Calu3 (cell line): ENCODE data around the gene VGLL4. TPM values are rescaled to one million over a fixed set of nuclear protein-coding genes. Genes with fewer than 3 reads are reported as not detected.

ENCODE experiments used
- BruUV-seq: library from RNA; stranded (reverse); fragments of 400-500 nt; replicated peaks from 2 replicates; lab custom pipeline; 2021; lab: Mats Ljungman, UMichigan
- CTCF ChIA-PET: fragments of 300-600 bp; sonication (Branson Sonifier 250); formaldehyde crosslinking; loops from one replicate; lab custom pipeline; 2022; ENCODE audit warnings: antibody characterized with exemption; lab: Charles Lee
- DNase-seq: peaks from one replicate; pipeline ENCODE4 v3.0.0; 2022
- H3K27ac Mint-ChIP-seq: one replicate; pipeline ENCODE4 v1.8.0; 2022; ENCODE audit warnings: mixed read lengths; ENCODE audit not compliant: unreplicated experiment
- H3K27me3 Mint-ChIP-seq: one replicate; pipeline ENCODE4 v1.8.0; 2022; ENCODE audit warnings: mixed read lengths; ENCODE audit not compliant: unreplicated experiment
- H3K36me3 Mint-ChIP-seq: one replicate; pipeline ENCODE4 v1.8.0; 2022; ENCODE audit warnings: mild to moderate bottlenecking, moderate library complexity, mixed read lengths; ENCODE audit not compliant: insufficient read depth, unreplicated experiment
- H3K4me1 Mint-ChIP-seq: one replicate; pipeline ENCODE4 v1.8.0; 2022; ENCODE audit warnings: mild to moderate bottlenecking, low read depth, mixed read lengths; ENCODE audit not compliant: unreplicated experiment
- H3K4me3 Mint-ChIP-seq: one replicate; pipeline ENCODE4 v1.8.0; 2022; ENCODE audit warnings: mild to moderate bottlenecking, low read depth, moderate library complexity, mixed read lengths; ENCODE audit not compliant: unreplicated experiment
- H3K9me3 Mint-ChIP-seq: one replicate; pipeline ENCODE4 v1.8.0; 2022; ENCODE audit warnings: low read depth, mixed read lengths; ENCODE audit not compliant: unreplicated experiment
- intact Hi-C: fragments of 100-400 bp; cut with micrococcal nuclease; formaldehyde crosslinking; loops from one replicate; pipeline ENCODE4 v1.10.0; 2022; ENCODE audit not compliant: unreplicated experiment
- total RNA-seq: library from RNA; stranded (reverse); gene quantifications from 2 replicates; pipeline ENCODE4 v1.2.3, GENCODE V29; 2022
- TF ChIP-seq, protein P1 (sequence below): fragments of 200-600 bp; IDR thresholded peaks from one replicate; pipeline ENCODE4 v1.8.0; 2022; ENCODE audit warnings: antibody characterized with exemption; ENCODE audit not compliant: unreplicated experiment

The VGLL4 gene
- total RNA-seq, 1 experiment from 2014 or later = 51.3 TPM

DNA sequence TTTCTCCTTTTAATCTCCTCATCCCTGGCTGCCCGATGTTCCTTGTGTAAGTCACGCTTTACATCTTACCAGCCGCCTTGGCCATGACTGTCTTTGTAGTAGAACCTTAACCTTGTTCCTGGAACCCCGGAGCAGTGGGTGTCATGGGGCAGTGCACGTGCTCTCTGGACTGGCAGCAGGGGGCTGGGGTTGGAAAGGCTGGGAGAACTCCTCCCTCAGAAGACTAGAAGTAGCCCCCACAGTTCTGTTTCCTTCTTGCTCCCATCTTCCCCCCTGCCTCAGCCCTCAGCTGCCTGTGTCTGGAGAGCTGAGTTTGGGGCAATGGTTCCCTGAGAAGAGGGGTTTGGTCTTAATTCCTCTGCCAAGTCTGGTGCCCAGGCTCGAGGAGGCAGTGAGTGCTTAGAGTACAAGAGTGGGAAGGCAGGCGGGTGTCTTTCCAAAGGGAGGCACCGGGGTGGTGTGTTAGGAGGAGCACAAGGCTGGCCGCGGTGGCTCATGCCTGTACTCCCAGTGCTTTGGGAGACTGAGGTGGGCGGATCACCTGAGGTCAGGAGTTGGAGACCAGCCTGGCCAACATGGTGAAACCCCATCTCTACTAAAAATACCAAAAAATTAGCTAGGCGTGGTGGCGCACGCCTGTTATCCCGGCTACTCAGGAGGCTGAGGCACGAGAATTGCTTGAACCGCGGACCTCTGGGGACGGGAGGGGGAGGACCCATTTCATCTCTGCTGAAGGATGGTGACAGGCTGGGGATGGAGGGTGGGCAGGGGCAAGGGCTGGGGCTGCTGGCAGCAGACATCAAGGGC is 100.4 kb downstream of the VGLL4 start:
- CTCF ChIA-PET = no interaction called here
- Mint-ChIP-seq H3K36me3 (peaks cover 4% of the 10 kb centered on the region), H3K4me1 (peaks cover under 1% of the 10 kb centered on the region), H3K27me3 (no peaks in the 10 kb centered on the region), H3K27ac (no peak overlapping the region), H3K4me3 (no peak overlapping the region), H3K9me3 (no peaks in the 10 kb centered on the region)
- BruUV-seq = no TSS peak
- DNase-seq = no peak
- TF ChIP-seq, protein P1, sequence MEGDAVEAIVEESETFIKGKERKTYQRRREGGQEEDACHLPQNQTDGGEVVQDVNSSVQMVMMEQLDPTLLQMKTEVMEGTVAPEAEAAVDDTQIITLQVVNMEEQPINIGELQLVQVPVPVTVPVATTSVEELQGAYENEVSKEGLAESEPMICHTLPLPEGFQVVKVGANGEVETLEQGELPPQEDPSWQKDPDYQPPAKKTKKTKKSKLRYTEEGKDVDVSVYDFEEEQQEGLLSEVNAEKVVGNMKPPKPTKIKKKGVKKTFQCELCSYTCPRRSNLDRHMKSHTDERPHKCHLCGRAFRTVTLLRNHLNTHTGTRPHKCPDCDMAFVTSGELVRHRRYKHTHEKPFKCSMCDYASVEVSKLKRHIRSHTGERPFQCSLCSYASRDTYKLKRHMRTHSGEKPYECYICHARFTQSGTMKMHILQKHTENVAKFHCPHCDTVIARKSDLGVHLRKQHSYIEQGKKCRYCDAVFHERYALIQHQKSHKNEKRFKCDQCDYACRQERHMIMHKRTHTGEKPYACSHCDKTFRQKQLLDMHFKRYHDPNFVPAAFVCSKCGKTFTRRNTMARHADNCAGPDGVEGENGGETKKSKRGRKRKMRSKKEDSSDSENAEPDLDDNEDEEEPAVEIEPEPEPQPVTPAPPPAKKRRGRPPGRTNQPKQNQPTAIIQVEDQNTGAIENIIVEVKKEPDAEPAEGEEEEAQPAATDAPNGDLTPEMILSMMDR = no peak
- intact Hi-C loops = no loop called here

DNA sequence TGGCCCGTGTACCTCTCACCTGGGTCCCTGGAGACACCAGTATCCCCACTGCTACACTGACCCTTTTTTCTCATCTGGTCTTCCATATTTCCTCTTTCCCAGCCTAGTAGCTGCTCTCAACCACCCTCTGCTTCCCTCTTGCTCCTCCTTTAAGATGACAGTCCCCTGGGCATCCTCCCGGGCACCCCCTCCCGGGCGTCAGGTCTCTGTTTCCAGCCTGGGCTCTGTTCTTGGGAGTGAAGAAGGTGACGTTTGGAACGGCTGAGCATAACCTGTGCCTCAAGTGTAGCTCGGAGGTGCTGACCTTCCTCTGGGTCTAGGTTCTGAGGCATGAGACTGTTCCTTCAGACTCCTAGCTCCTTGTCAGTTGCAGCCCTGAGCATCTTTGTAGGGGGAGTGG is 101.2 kb downstream of the VGLL4 start:
- no TSS peak for BruUV-seq
- H3K9me3 Mint-ChIP-seq = no peaks in the 10 kb centered on the region
- H3K27me3 Mint-ChIP-seq = no peaks in the 10 kb centered on the region
- no peak for DNase-seq
- TF ChIP-seq, protein P1 = no peak
- no peaks in the 10 kb centered on the region for H3K4me1 Mint-ChIP-seq
- intact Hi-C loops = no loop called here
- H3K4me3 Mint-ChIP-seq = no peak overlapping the region
- peaks cover 4% of the 10 kb centered on the region for H3K36me3 Mint-ChIP-seq
- CTCF ChIA-PET = no interaction called here
- no peak overlapping the region for H3K27ac Mint-ChIP-seq

DNA sequence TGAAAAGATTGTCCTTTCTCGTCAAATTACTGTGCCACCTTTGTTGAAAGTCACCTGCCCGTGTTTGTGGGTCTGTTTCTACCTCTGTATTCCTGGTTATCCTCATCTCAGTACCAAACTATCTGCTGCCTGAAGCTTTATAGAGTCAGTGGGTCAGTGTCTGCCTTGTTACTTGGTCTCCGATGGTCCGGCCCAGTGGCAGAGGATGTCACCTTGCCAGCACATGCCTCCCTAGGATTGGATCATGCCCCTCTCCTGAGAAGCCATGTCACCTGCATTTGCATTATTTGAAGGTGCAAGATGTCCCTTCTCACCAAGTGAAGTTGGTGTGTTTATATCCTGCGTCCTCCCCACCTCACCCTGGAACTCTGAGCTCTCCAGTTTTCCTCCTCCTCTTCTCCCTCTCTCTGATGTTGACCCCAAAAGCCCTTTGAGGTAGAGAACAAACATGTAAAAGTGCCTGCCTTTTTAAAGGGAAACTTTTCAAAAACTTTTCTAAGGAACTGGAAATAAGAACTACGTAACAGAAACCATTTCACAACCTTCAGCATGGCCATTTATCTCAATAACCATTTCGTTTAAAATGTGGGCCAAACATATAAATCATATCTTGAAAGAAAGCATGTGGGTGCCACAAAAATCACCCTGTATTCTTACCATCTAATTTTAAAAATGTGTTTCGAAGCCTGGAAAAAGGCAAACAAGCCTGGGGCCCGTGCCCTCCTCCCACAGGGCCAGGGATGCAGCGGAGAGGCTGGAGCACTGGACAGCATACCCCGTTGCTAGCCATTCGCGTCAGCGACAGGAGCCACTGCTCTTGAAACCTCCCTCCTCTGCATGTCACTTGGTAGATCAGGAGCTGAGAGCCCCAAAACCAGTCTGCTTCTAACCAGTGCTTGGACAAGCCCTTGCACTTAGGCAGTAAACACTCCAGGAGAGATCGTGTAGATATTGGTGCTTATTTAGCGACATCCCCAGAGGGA is 102.1 kb downstream of the VGLL4 start:
- DNase-seq = no peak
- no peaks in the 10 kb centered on the region for H3K9me3 Mint-ChIP-seq
- no peak overlapping the region for H3K4me3 Mint-ChIP-seq
- BruUV-seq = no TSS peak
- TF ChIP-seq, protein P1 = no peak
- CTCF ChIA-PET = no interaction called here
- H3K36me3 Mint-ChIP-seq = peaks cover 4% of the 10 kb centered on the region
- no peaks in the 10 kb centered on the region for H3K27me3 Mint-ChIP-seq
- intact Hi-C loops = no loop called here
- no peaks in the 10 kb centered on the region for H3K4me1 Mint-ChIP-seq
- no peak overlapping the region for H3K27ac Mint-ChIP-seq

DNA sequence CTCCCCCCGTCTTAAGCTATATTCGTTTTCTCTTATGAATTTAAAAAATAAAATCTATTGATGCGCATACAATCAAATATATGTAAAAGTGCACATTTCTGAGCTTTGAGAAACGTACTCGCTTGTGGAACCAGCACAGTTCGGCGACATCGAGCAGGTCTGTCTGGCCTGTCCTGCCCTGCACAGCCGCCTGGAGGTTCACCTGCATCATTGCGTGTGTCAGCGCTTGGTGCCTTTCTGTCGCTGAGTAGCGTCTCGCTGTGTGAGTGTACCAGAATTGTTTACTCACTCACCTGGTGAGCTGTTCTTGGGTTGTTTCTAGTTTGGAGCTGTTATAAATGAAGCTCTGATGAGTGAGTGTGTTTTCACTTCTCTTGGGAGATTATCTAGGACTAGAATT is 104.0 kb downstream of the VGLL4 start:
- Mint-ChIP-seq H3K4me1 (no peaks in the 10 kb centered on the region), H3K36me3 (peaks cover 1% of the 10 kb centered on the region), H3K9me3 (no peaks in the 10 kb centered on the region), H3K27ac (no peak overlapping the region), H3K4me3 (no peak overlapping the region), H3K27me3 (no peaks in the 10 kb centered on the region)
- intact Hi-C loops = no loop called here
- no peak for DNase-seq
- CTCF ChIA-PET = no interaction called here
- TF ChIP-seq, protein P1 = no peak
- BruUV-seq = no TSS peak
